Activated CD8-positive, alpha-beta T cell treated with anti-CD3 and anti-CD28 coated beads, Interleukin-2, amount 10 ng/mL, durations not matched to agents 7 days and 5 days (primary cell): ENCODE results near the gene A4GNT. TPM values are rescaled to one million over a fixed set of nuclear protein-coding genes. Genes with fewer than 3 reads are reported as not detected.
"Not testable (repeated sequence)": the region's sequence is repeated elsewhere in the genome, so short reads cannot be mapped to it uniquely, and the experiment has no call there.

ENCODE experiments used
- ATAC-seq: fragments of 150-1000 bp; cut with Tn5 transposase; one replicate; pipeline ENCODE4 v1.10.0; 2021; ENCODE audit warnings: moderate library complexity
- CTCF ChIA-PET: fragments of 350-600 bp; sonication (Branson Sonifier 250); formaldehyde crosslinking; loops from one replicate; lab custom pipeline; 2021; ENCODE audit warnings: antibody characterized with exemption; lab: Charles Lee
- POLR2A ChIA-PET: fragments of 350-600 bp; sonication (Branson Sonifier 250); formaldehyde crosslinking; loops from one replicate; lab custom pipeline; 2021; ENCODE audit warnings: antibody characterized with exemption; lab: Charles Lee
- DNase-seq: peaks from one replicate; pipeline ENCODE4 v3.0.0-alpha.2; 2020
- H3K27ac Mint-ChIP-seq: one replicate; pipeline ENCODE4 v1.8.0; 2021; ENCODE audit warnings: mild to moderate bottlenecking, mixed read lengths
- H3K27me3 Mint-ChIP-seq: one replicate; pipeline ENCODE4 v1.8.0; 2021; ENCODE audit warnings: low read depth, mixed read lengths
- H3K36me3 Mint-ChIP-seq: one replicate; pipeline ENCODE4 v1.8.0; 2021; ENCODE audit warnings: low read depth, mixed read lengths
- H3K4me1 Mint-ChIP-seq: one replicate; pipeline ENCODE4 v1.8.0; 2021; ENCODE audit warnings: low read depth, mixed read lengths
- H3K4me3 Mint-ChIP-seq: one replicate; pipeline ENCODE4 v1.8.0; 2021; ENCODE audit warnings: mild to moderate bottlenecking, mixed read lengths
- H3K9me3 Mint-ChIP-seq: one replicate; pipeline ENCODE4 v1.8.0; 2022; ENCODE audit warnings: mixed read lengths; ENCODE audit not compliant: insufficient read depth
- total RNA-seq, 2 experiments: library from RNA; stranded (reverse); gene quantifications; one replicate each; pipeline ENCODE4 v1.2.3, GENCODE V29; 2021

Gene A4GNT
- total RNA-seq, 2 experiments from 2014 or later = not detected

DNA sequence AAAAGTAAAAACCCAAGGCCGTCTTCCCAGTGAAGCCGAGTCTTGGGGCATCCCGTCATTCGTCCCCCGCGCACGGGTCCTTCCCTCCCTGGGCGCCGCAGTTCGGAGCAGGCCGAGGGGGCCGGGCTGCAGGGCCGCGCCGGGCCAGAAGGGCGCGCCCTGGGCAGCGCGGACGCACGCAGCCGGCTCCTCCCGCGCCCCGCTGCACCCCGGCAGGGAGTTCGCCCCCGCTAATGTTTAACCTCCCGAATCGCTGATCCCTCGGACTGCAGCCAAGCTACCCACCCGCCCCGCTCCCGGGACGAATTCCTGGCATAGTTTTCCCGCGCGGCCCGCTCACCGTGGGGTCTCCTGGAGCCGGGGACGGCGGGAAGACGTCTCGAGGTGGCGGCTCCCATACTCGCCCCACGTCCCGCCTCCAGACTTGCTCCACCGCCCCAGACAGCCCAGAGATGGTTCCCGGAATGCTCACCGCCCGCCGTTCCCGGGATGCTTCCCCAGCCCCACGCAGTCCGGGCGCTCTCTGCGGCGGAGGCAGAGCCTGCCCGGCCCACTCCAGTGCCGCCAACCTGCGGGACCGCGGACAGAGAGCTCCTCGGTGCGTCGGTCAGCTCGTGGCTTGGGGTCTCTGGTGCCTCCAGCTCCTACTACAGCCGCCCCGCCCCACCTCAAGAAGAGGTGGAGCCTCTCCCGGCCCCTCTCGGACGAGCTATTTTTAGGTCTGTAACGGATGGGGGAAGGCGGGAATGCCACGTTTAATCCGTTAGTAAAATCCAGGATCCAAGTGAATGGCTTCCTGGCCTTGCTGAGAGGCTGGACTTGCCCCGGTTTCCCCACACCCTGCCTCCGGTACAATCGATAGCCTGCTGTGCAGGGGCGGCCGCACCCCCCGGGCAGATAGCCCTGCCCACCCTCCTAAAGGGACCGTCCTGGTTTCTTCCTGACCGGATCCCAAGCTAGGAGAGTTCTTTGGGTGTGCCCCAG lies 16.9 kb downstream of the A4GNT start, which contains the start of gene DZIP1L:
TSS of gene DZIP1L (minus strand) at position 621 of the 984 bp plus-strand sequence. CDS start 11,637 bp downstream, outside the sequence.
- peak; percentile 98 for ATAC-seq
- Mint-ChIP-seq H3K27ac (no peak within 1 kb of the TSS), H3K27me3 (peaks cover 34% of the 10 kb centered on the region), H3K4me1 (peaks cover 8% of the 10 kb centered on the region), H3K9me3 (no peaks in the 10 kb centered on the region), H3K4me3 (peak within 1 kb of the TSS; percentile 73), H3K36me3 (no peaks in the 10 kb centered on the region)
- peak; percentile 29 for DNase-seq
- CTCF ChIA-PET = interaction anchor here (0.6 to 0.8 kb wide), 4 partner anchors 33 to 48 kb away, joined by 3 read pairs; no protein-coding TSS in a partner anchor
- POLR2A ChIA-PET = interaction anchor here (0.6 kb wide), 1 partner anchor 568 kb away, joined by 4 read pairs; no protein-coding TSS in a partner anchor

GRCh38 chr3:138114431-138114918 lies 17.7 kb downstream of the A4GNT start:
- H3K4me3 Mint-ChIP-seq = peak overlapping the region; percentile 73
- no peak for DNase-seq
- ATAC-seq = no peak
- peaks cover 33% of the 10 kb centered on the region for H3K27me3 Mint-ChIP-seq
- no peak overlapping the region for H3K27ac Mint-ChIP-seq
- H3K4me1 Mint-ChIP-seq = peaks cover 8% of the 10 kb centered on the region
- ChIA-PET POLR2A (no interaction called here), CTCF (interaction anchor here (0.9 kb wide), 1 partner anchor 45 kb away, joined by 3 read pairs; no protein-coding TSS in a partner anchor)
- H3K36me3 Mint-ChIP-seq = no peaks in the 10 kb centered on the region
- H3K9me3 Mint-ChIP-seq = no peaks in the 10 kb centered on the region

DNA sequence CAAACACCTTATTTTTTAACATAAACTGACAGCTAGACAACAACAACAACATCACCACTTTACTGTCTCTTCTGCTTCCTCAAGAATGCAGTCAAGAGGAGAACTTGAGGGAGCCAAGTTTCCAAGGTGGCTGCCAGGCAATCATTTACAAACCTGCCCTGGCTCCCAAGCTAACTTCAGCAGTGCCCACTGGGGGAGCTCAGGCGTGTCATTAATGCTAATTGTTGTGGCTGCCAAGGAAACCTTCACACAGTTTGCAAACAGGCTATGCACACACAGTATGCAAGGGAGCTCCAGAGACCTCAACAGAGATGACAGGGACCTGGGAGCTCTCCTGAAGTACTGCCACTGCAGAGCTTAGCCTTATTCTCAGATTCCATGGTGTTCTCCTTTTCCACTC lies 18.9 kb downstream of the A4GNT start:
- H3K27me3 Mint-ChIP-seq = peaks cover 37% of the 10 kb centered on the region
- ATAC-seq (no peak), DNase-seq (no peak)
- H3K9me3 Mint-ChIP-seq = no peaks in the 10 kb centered on the region
- H3K36me3 Mint-ChIP-seq = no peaks in the 10 kb centered on the region
- H3K4me3 Mint-ChIP-seq = no peak overlapping the region
- H3K4me1 Mint-ChIP-seq = peaks cover 8% of the 10 kb centered on the region
- no peak overlapping the region for H3K27ac Mint-ChIP-seq
- POLR2A ChIA-PET = no interaction called here
- CTCF ChIA-PET = interaction anchor here (0.8 to 1.1 kb wide), 3 partner anchors 43 to 47 kb away, joined by 3 read pairs; no protein-coding TSS in a partner anchor

DNA sequence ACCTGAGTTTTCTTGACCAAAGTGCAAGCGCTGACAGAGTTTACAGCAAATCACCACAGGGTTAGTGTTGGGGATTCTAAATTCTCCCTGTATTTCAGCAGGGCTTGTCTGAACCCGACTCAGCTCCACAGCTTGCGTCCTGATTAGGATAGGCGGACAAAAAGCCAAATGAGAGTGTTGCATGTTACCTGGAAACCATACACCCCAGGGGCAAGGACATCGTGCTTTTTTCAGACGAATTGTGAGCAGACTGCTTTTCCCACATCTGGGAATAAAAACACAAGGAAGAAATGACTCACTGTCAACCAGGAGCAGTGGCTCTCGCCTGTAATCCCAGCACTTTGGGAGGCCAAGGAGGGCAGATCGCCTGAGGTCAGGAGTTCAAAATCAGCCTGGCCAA lies 19.8 kb downstream of the A4GNT start:
- H3K4me1 Mint-ChIP-seq = peaks cover 8% of the 10 kb centered on the region

DNA sequence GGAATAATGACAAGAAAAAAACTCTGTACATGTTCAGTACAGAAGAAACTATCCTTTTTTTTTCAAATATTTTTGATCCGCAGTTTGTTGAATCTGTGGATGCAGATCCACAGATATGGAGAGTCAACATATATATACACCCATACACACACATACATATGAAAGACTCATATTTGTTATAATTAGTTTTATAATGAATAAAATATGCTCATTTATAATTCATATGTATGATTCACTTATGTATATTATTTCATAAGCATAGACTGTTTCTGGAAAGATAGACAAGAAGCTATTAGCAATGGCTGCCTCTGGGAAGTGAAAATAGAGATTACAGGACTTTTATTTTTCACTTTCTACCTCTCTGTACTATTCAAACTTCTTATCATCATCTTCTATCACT lies 26.6 kb downstream of the A4GNT start:
- H3K27me3 Mint-ChIP-seq = peaks cover 11% of the 10 kb centered on the region
- CTCF ChIA-PET = interaction anchor here (1.5 kb wide), 1 partner anchor 13 kb away, joined by 3 read pairs; no protein-coding TSS in a partner anchor
- H3K27ac Mint-ChIP-seq = no peak overlapping the region
- H3K36me3 Mint-ChIP-seq = no peaks in the 10 kb centered on the region
- ATAC-seq (no peak), DNase-seq (no peak)
- H3K4me1 Mint-ChIP-seq = no peaks in the 10 kb centered on the region
- POLR2A ChIA-PET = no interaction called here
- H3K4me3 Mint-ChIP-seq = no peak overlapping the region
- H3K9me3 Mint-ChIP-seq = no peaks in the 10 kb centered on the region

More for the DNA sequence above, 19.8 kb downstream of the A4GNT start:
- Mint-ChIP-seq H3K27ac (no peak overlapping the region), H3K4me3 (no peak overlapping the region), H3K27me3 (peaks cover 37% of the 10 kb centered on the region), H3K36me3 (no peaks in the 10 kb centered on the region), H3K9me3 (no peaks in the 10 kb centered on the region)
- ChIA-PET POLR2A (no interaction called here), CTCF (interaction anchor here (1.1 kb wide), 1 partner anchor 46 kb away, joined by 3 read pairs; no protein-coding TSS in a partner anchor)
- DNase-seq (no peak), ATAC-seq (no peak)

- CTCF ChIA-PET = no interaction called here
- Mint-ChIP-seq H3K36me3 (no peaks in the 10 kb centered on the region), H3K4me1 (no peaks in the 10 kb centered on the region), H3K9me3 (no peaks in the 10 kb centered on the region), H3K27me3 (peaks cover 5% of the 10 kb centered on the region), H3K4me3 (no peak overlapping the region), H3K27ac (no peak overlapping the region)
- POLR2A ChIA-PET = interaction anchor here (0.6 kb wide), 1 partner anchor 167 kb away, joined by 3 read pairs; no protein-coding TSS in a partner anchor
- DNase-seq = no peak
- ATAC-seq = no peak
These were observed 28.7 kb downstream of the A4GNT start for GRCh38 chr3:138103466-138103865.

DNA sequence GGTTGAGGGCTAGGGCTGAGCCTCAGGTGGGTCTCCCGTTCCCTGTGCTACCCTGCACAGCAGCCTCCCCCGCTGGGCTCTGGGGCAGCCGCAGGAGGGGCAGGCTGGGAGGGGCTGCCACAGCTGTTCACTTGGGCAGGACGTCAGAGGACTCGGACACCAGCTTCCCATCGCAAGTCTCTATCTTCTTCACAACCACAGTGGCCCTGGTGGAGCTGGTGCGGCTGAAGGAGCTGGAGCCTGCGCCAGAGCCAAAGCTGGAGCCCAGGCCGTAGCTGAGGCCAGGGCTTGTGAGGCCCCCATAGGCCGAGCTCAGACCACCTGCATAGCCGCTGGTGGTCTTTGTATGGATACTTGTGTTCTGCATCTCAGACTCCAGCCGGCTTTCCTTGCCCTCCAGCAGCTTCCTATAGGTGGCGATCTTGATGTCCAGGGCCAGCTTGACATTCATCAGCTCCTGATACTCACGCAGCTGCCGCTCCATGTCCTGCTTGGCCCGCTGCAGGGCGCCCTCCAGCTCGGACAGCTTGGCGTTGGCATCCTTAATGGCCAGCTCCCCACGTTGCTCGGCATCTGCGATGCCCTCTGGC lies 30.7 kb downstream of the A4GNT start:
- ATAC-seq, H3K9me3 Mint-ChIP-seq, DNase-seq, H3K4me1 Mint-ChIP-seq, H3K4me3 Mint-ChIP-seq, H3K36me3 Mint-ChIP-seq, H3K27ac Mint-ChIP-seq, POLR2A ChIA-PET, H3K27me3 Mint-ChIP-seq: not testable (repeated sequence)
- CTCF ChIA-PET = interaction anchor here (1.3 to 1.5 kb wide), 2 partner anchors 17 to 19 kb away, joined by 3 to 4 read pairs; no protein-coding TSS in a partner anchor

DNA sequence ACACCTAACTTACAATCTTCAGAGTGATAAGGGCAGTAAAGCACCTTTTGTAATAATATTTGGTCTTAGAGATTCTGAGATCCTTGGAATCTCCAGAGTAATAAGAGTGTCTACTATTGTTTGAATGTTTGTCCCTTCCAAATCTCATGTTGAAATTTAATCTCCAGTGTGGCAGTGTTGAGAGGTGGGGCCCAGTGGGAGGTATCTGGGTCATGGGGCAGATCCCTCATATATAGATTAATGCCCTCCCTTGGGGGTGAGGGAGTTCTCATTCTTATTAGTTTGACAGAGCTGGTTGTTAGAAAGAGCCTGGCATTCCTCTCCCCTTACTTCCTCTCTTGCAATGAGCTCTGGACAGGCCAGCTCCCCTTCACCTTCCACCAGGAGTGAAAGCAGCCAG lies 32.8 kb downstream of the A4GNT start:
- DNase-seq = no peak
- no peaks in the 10 kb centered on the region for H3K9me3 Mint-ChIP-seq
- peaks cover 5% of the 10 kb centered on the region for H3K27me3 Mint-ChIP-seq
- no peak overlapping the region for H3K27ac Mint-ChIP-seq
- no peaks in the 10 kb centered on the region for H3K4me1 Mint-ChIP-seq
- H3K36me3 Mint-ChIP-seq = no peaks in the 10 kb centered on the region
- no peak for ATAC-seq
- H3K4me3 Mint-ChIP-seq = no peak overlapping the region
- ChIA-PET CTCF (interaction anchor here (1.0 to 1.3 kb wide), 2 partner anchors 17 to 19 kb away, joined by 3 read pairs; no protein-coding TSS in a partner anchor), POLR2A (no interaction called here)

DNA sequence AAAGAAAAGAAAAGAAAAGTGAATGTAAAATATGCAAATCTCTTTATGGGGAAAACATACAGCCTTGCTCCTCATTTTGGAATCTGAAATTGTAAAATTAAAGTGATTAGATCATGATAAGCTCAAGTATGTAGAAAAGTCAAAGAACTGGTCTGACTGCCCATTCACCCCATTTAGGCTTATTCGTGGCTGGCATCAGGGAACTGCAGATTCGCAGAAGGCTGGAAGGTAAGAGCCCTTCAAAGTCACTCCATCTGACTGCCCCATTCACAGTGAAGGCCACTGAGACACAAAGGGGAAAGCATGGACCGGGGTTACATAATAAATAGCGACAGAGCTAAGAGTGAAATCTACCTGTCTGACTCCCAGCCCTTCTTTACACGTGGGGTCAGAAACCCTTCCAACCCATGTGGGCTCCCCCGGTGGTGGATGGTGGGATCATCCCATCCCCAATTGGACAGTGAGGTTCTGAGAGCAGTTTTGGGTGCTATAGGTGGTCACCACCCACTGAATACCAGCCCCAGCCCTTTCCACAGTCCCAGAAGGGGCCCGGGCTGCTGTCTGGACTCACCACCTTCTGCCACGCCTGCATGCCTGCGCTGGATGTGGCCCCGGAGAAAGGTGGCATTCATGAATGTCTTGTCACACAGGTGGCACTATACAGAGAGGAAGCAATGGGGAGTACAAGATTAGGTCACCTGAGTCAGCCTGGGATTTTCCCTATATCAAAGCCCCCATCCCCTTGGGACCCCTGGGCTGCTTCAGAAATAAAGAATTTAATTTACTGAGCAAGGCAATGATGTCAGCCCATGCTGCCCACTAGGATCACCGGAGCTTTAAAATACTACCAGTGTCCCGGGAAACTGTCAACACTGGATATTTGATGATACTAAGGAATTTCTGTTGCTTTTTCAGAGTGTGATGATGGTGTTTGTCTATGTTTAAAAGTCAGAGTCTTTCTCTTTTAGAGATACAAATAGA lies 34.7 kb downstream of the A4GNT start:
- DNase-seq (no peak), ATAC-seq (peak; percentile 53)
- POLR2A ChIA-PET = no interaction called here
- no peaks in the 10 kb centered on the region for H3K36me3 Mint-ChIP-seq
- H3K9me3 Mint-ChIP-seq = no peaks in the 10 kb centered on the region
- H3K27me3 Mint-ChIP-seq = peaks cover 11% of the 10 kb centered on the region
- CTCF ChIA-PET = interaction anchor here (0.7 to 1.3 kb wide), 5 partner anchors 9 to 35 kb away, joined by 4 read pairs; partner anchors contain the start of gene A4GNT
- H3K27ac Mint-ChIP-seq = no peak overlapping the region
- no peak overlapping the region for H3K4me3 Mint-ChIP-seq
- H3K4me1 Mint-ChIP-seq = no peaks in the 10 kb centered on the region

DNA sequence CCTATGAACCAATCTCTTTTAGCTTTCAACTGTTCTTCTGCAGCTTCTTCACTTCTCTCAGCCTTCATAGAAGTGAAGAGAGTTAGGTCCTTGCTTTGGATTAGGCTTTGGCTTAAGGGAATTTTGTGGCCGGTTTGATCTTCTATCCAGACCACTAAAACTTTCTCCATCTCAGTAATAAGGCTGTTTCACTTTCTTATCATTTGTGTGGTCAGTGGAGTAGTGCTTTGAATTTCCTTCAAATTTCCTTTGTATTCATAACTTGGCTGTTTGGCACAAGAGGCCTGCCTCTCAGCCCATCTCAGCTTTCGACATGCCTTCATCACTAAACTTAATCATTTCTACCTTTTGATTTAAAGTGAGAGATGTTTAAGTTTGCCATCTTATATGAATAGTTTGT lies 38.5 kb downstream of the A4GNT start:
- DNase-seq (no peak), ATAC-seq (no peak)
- Mint-ChIP-seq H3K27ac (no peak overlapping the region), H3K27me3 (peaks cover 16% of the 10 kb centered on the region), H3K9me3 (no peaks in the 10 kb centered on the region), H3K4me1 (no peaks in the 10 kb centered on the region), H3K4me3 (no peak overlapping the region), H3K36me3 (no peaks in the 10 kb centered on the region)
- ChIA-PET POLR2A (no interaction called here), CTCF (interaction anchor here (0.6 to 1.8 kb wide), 2 partner anchors 11 to 113 kb away, joined by 3 to 6 read pairs; no protein-coding TSS in a partner anchor)
